B cell (primary cell): ENCODE results near the gene ATP9A. TPM values are rescaled to one million over a fixed set of nuclear protein-coding genes. Genes with fewer than 3 reads are reported as not detected.

Experiments used
- ATAC-seq: fragments of 200-7000 bp; cut with Tn5 transposase; one replicate; pipeline ENCODE4 v1.10.0; 2021; ENCODE audit warnings: low read depth, mild to moderate bottlenecking, moderate number of reproducible peaks, moderate library complexity
- CTCF ChIA-PET: fragments of 350-600 bp; sonication (Branson Sonifier 250); formaldehyde crosslinking; loops from one replicate; lab custom pipeline; 2021; ENCODE audit warnings: antibody characterized with exemption, inconsistent platforms; lab: Charles Lee
- POLR2A ChIA-PET: fragments of 350-600 bp; sonication (Branson Sonifier 250); formaldehyde crosslinking; loops from one replicate; lab custom pipeline; 2021; ENCODE audit warnings: antibody characterized with exemption; lab: Charles Lee
- DNase-seq: peaks from one replicate; pipeline ENCODE4 v3.0.0; 2013
- H2AFZ ChIP-seq: 2 replicates; pipeline ENCODE4 v1.6.1; 2012; ENCODE audit warnings: mild to moderate bottlenecking, low read depth, low read length; ENCODE audit not compliant: insufficient read depth, poor library complexity, severe bottlenecking
- H3K27ac ChIP-seq, 2 donors: 1 replicate in 1 of 2; 2 replicates in 1 of 2; pipeline ENCODE4 v1.5.1; 2012 to 2013; ENCODE audit warnings: low read length in 2 of 2, mild to moderate bottlenecking in 2 of 2, moderate library complexity in 1 of 2
- H3K27me3 ChIP-seq, 4 experiments: fragments of 200-600 bp in 1 of 4; sonication (generic) in 1 of 4; replicated peaks in 1 of 4; 1 replicate in 2 of 4; 2 replicates in 2 of 4; pipeline versions ENCODE4 v1.6.1 to v1.7.0; 2013 to 2016; ENCODE audit warnings: low read length in 3 of 4, mild to moderate bottlenecking in 2 of 4, mixed read lengths in 1 of 4, moderate library complexity in 1 of 4; ENCODE audit not compliant: insufficient read depth in 4 of 4, control insufficient read depth in 3 of 4; ENCODE audit errors: control extremely low read depth in 1 of 4
- H3K36me3 ChIP-seq, 2 experiments: replicated peaks in 1 of 2; 1 replicate in 1 of 2; 2 replicates in 1 of 2; pipeline versions ENCODE4 v1.6.1 to v1.7.1; 2013; ENCODE audit warnings: low read length in 1 of 2; ENCODE audit not compliant: insufficient read depth in 2 of 2, control insufficient read depth in 1 of 2; ENCODE audit errors: control extremely low read depth in 1 of 2, extremely low read depth in 1 of 2
- H3K4me1 ChIP-seq, 2 donors: fragments of 200-600 bp in 1 of 2; sonication (generic) in 1 of 2; 1 replicate in 1 of 2; 2 replicates in 1 of 2; pipeline versions ENCODE4 v1.5.1 to v1.6.1; 2013 to 2017; ENCODE audit warnings: low read length in 2 of 2; ENCODE audit not compliant: control insufficient read depth in 2 of 2, insufficient read depth in 2 of 2
- H3K4me2 ChIP-seq: replicated peaks from 2 replicates; pipeline ENCODE3; 2012; ENCODE audit warnings: mild to moderate bottlenecking, low read depth, low read length; ENCODE audit not compliant: poor library complexity, severe bottlenecking
- H3K4me3 ChIP-seq, 5 experiments: fragments of 200-600 bp in 1 of 5; sonication (generic) in 1 of 5; 1 replicate in 3 of 5; 2 replicates in 2 of 5; pipeline versions ENCODE4 v1.5.1 to v1.7.0; 2011 to 2016; ENCODE audit warnings: low read length in 4 of 5, mild to moderate bottlenecking in 4 of 5, low read depth in 2 of 5, control low read depth in 1 of 5, moderate library complexity in 1 of 5; ENCODE audit not compliant: insufficient read depth in 1 of 5; ENCODE audit errors: control extremely low read depth in 1 of 5, extremely low read depth in 1 of 5
- H3K79me2 ChIP-seq: fragments of 200-600 bp; sonication (generic); one replicate; pipeline ENCODE4 v1.6.0; 2016; ENCODE audit warnings: low read length; ENCODE audit not compliant: control insufficient read depth, insufficient read depth
- H3K9ac ChIP-seq: fragments of 200-600 bp; sonication (generic); 2 replicates; pipeline ENCODE4 v1.6.1; 2017; ENCODE audit warnings: mild to moderate bottlenecking, low read length, moderate library complexity
- H3K9me3 ChIP-seq, 3 donors: one replicate each; pipeline versions ENCODE4 v1.6.1 to v1.7.1; 2013; ENCODE audit warnings: low read length in 2 of 3; ENCODE audit not compliant: control insufficient read depth in 2 of 3, insufficient read depth in 1 of 3; ENCODE audit errors: control extremely low read depth in 1 of 3
- H4K20me1 ChIP-seq: 2 replicates; pipeline ENCODE4 v1.6.0; 2012; ENCODE audit warnings: mild to moderate bottlenecking, low read length; ENCODE audit not compliant: insufficient read depth, control insufficient read depth, poor library complexity, severe bottlenecking
- H3K27ac Mint-ChIP-seq: one replicate; pipeline ENCODE4 v1.8.0; 2021; ENCODE audit warnings: mixed read lengths
- H3K27me3 Mint-ChIP-seq: one replicate; pipeline ENCODE4 v1.8.0; 2021; ENCODE audit warnings: mixed read lengths
- H3K4me1 Mint-ChIP-seq: one replicate; pipeline ENCODE4 v1.8.0; 2021; ENCODE audit warnings: mixed read lengths
- H3K4me3 Mint-ChIP-seq: one replicate; pipeline ENCODE4 v1.8.0; 2021; ENCODE audit warnings: mixed read lengths
- H3K9me3 Mint-ChIP-seq: one replicate; pipeline ENCODE4 v1.8.0; 2022; ENCODE audit warnings: mixed read lengths; ENCODE audit not compliant: insufficient read depth
- CTCF ChIP-seq: fragments of 200-600 bp; IDR thresholded peaks from one replicate; pipeline ENCODE4 v1.8.0; 2022; ENCODE audit warnings: antibody characterized with exemption, mild to moderate bottlenecking
- EZH2 ChIP-seq: IDR thresholded peaks from 2 replicates; pipeline ENCODE4 v1.6.1; 2012; ENCODE audit warnings: borderline replicate concordance, low read depth, mild to moderate bottlenecking, moderate library complexity, low read length; ENCODE audit not compliant: insufficient read depth, poor library complexity, severe bottlenecking
- WGBS: methylation state at CpG from one replicate; pipeline ENCODE4 v1.1.5; 2013; ENCODE audit warnings: missing lambda C conversion rate; ENCODE audit not compliant: insufficient coverage; 5-methylcytosine and 5-hydroxymethylcytosine counted together
- intact Hi-C: fragments of 100-400 bp; cut with micrococcal nuclease; formaldehyde crosslinking; loops from one replicate; pipeline ENCODE4 v1.10.0; 2022
- polyA plus RNA-seq: library from polyadenylated mRNA; depleted of rRNA; stranded (reverse); fragments of >200 nt; gene quantifications from 2 replicates; pipeline ENCODE4 v1.2.3, GENCODE V29; 2012
- total RNA-seq, 2 donors: library from RNA; stranded (reverse); fragments of 120-200 nt in 1 of 2; gene quantifications; 1 replicate in 1 of 2; 2 replicates in 1 of 2; pipeline versions ENCODE4 v1.2.3 to v1.2.4, GENCODE V29; 2013 to 2022

ATP9A gene
- total and polyA plus RNA-seq, 2 donors (not counting 1 experiment from before 2014, with no cell fraction given), result 0.13 to 0.22 TPM

GRCh38 chr20:51643390-51643789, 124.8 kb downstream of the ATP9A start:
- H4K20me1 ChIP-seq, result no peaks in the 10 kb centered on the region
- no peak overlapping the region for H2AFZ ChIP-seq
- TF ChIP-seq EZH2, result no peak
- ATAC-seq (no peak), DNase-seq (no peak)
- ChIA-PET CTCF (no interaction called here), POLR2A (no interaction called here)
- H3K27me3 ChIP-seq, result no peaks in the 10 kb centered on the region
- intact Hi-C loops, result no loop called here
- no peaks in the 10 kb centered on the region for H3K36me3 ChIP-seq
- no peak overlapping the region for H3K4me3 Mint-ChIP-seq
- no peak overlapping the region for H3K4me3 ChIP-seq
- H3K4me1 ChIP-seq, result no peaks in the 10 kb centered on the region
- H3K9me3 ChIP-seq, result no peaks in the 10 kb centered on the region
- H3K9me3 Mint-ChIP-seq, result no peaks in the 10 kb centered on the region
- WGBS, result no CpG with 5 or more reads among the region's 2 CpGs
- H3K4me2 ChIP-seq, result no peak overlapping the region
- no peaks in the 10 kb centered on the region for H3K79me2 ChIP-seq
- no peak overlapping the region for H3K9ac ChIP-seq
- no peak overlapping the region for H3K27ac Mint-ChIP-seq
- H3K27ac ChIP-seq, result no peak overlapping the region
- H3K4me1 Mint-ChIP-seq, result peaks cover 6% of the 10 kb centered on the region
- no peaks in the 10 kb centered on the region for H3K27me3 Mint-ChIP-seq

GRCh38 chr20:51641866-51642265, 126.3 kb downstream of the ATP9A start:
- no peak overlapping the region for H3K4me3 Mint-ChIP-seq
- no CpG with 5 or more reads among the region's 4 CpGs for WGBS
- TF ChIP-seq CTCF, result no peak
- no peak for TF ChIP-seq EZH2
- no peak overlapping the region for H3K4me3 ChIP-seq
- intact Hi-C loops, result no loop called here
- H3K27ac Mint-ChIP-seq, result no peak overlapping the region
- H3K79me2 ChIP-seq, result no peaks in the 10 kb centered on the region
- no peak overlapping the region for H2AFZ ChIP-seq
- H3K9me3 Mint-ChIP-seq, result no peaks in the 10 kb centered on the region
- no peaks in the 10 kb centered on the region for H3K36me3 ChIP-seq
- ChIA-PET POLR2A (no interaction called here), CTCF (no interaction called here)
- no peak for ATAC-seq
- H3K9ac ChIP-seq, result no peak overlapping the region
- no peak overlapping the region for H3K4me2 ChIP-seq
- no peaks in the 10 kb centered on the region for H3K27me3 ChIP-seq
- DNase-seq, result no peak
- H3K4me1 ChIP-seq, result no peaks in the 10 kb centered on the region
- H4K20me1 ChIP-seq, result no peaks in the 10 kb centered on the region
- H3K4me1 Mint-ChIP-seq, result peaks cover 1% of the 10 kb centered on the region
- no peaks in the 10 kb centered on the region for H3K27me3 Mint-ChIP-seq
- H3K9me3 ChIP-seq, result no peaks in the 10 kb centered on the region
- no peak overlapping the region for H3K27ac ChIP-seq
